Peyer's patch (tissue), 4 donors: Measurements from ENCODE around the gene NDUFV1. TPM values are rescaled to one million over a fixed set of nuclear protein-coding genes. Genes with fewer than 3 reads are reported as not detected.
"Not testable (repeated sequence)": the region's sequence is repeated elsewhere in the genome, so short reads cannot be mapped to it uniquely, and the experiment has no call there.

Source experiments
- DNase-seq, 3 donors: peaks; one replicate each; pipeline ENCODE4 v3.0.0-alpha.2; 2017 to 2019
- H3K27ac ChIP-seq, 4 donors: fragments of 200-600 bp; sonication (generic); one replicate each; pipeline ENCODE4 v1.5.1; 2016 to 2019
- H3K27me3 ChIP-seq, 2 donors: fragments of 200-600 bp; sonication (generic); one replicate each; pipeline ENCODE4 v1.5.1; 2019
- H3K36me3 ChIP-seq, 3 donors: fragments of 200-600 bp; sonication (generic); one replicate each; pipeline ENCODE4 v1.5.1; 2016 to 2019
- H3K4me1 ChIP-seq, 4 donors: fragments of 200-600 bp; sonication (generic); one replicate each; pipeline ENCODE4 v1.5.1; 2016 to 2019
- H3K4me3 ChIP-seq, 4 donors: fragments of 200-600 bp; sonication (generic); 1 replicate in 3 of 4; 2 replicates in 1 of 4; pipeline ENCODE4 v1.5.1; 2016 to 2019; ENCODE audit warnings: mild to moderate bottlenecking in 1 of 4
- H3K9me3 ChIP-seq, 4 donors: fragments of 200-600 bp; sonication (generic); one replicate each; pipeline ENCODE4 v1.5.1; 2016 to 2019; ENCODE audit warnings: mild to moderate bottlenecking in 1 of 4
- POLR2A ChIP-seq, 2 donors: fragments of 450-650 bp; IDR thresholded peaks; one replicate each; pipeline ENCODE4 v1.5.1; 2017; ENCODE audit warnings: antibody characterized with exemption in 2 of 2, mild to moderate bottlenecking in 2 of 2, moderate library complexity in 2 of 2
- total RNA-seq, 4 donors: library from RNA; depleted of rRNA; stranded (reverse); fragments of >200 nt; gene quantifications; one replicate each; pipeline ENCODE4 v1.1.0, GENCODE V29; 2016
- TF ChIP-seq, protein P1 (sequence below), 6 experiments: fragments of 450-650 bp in 4 of 6; fragments of 200-600 bp in 2 of 6; sonication (generic) in 1 of 6; IDR thresholded peaks; one replicate each; pipeline ENCODE4 v1.5.1; 2017 to 2019; ENCODE audit warnings: antibody characterized with exemption in 6 of 6, mild to moderate bottlenecking in 3 of 6, moderate library complexity in 1 of 6

The NDUFV1 gene
- total RNA-seq, 4 donors from 2014 or later: 297 to 532 (median 329) TPM

DNA sequence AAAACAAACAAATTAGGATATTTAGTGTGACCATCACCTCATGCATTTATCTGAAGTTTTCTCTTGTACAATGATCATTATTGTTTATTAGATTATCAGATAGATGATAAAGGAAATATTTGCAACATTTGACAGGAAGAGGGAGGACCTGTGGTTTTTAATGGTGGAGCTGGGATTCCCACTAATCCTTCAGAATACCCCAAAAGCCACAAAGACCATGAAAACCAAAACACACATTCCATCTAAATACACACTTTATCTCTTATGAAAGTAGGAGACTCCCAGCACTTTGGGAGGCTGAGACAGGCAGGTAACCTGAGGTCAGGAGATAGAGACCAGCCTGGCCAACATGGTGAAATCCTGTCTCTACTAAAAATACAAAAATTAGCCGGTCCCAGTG is 7.6 kb upstream of the NDUFV1 start:
- TF ChIP-seq, protein P1, sequence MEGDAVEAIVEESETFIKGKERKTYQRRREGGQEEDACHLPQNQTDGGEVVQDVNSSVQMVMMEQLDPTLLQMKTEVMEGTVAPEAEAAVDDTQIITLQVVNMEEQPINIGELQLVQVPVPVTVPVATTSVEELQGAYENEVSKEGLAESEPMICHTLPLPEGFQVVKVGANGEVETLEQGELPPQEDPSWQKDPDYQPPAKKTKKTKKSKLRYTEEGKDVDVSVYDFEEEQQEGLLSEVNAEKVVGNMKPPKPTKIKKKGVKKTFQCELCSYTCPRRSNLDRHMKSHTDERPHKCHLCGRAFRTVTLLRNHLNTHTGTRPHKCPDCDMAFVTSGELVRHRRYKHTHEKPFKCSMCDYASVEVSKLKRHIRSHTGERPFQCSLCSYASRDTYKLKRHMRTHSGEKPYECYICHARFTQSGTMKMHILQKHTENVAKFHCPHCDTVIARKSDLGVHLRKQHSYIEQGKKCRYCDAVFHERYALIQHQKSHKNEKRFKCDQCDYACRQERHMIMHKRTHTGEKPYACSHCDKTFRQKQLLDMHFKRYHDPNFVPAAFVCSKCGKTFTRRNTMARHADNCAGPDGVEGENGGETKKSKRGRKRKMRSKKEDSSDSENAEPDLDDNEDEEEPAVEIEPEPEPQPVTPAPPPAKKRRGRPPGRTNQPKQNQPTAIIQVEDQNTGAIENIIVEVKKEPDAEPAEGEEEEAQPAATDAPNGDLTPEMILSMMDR (IDR thresholded peaks at IDR 0.05): no peak

DNA sequence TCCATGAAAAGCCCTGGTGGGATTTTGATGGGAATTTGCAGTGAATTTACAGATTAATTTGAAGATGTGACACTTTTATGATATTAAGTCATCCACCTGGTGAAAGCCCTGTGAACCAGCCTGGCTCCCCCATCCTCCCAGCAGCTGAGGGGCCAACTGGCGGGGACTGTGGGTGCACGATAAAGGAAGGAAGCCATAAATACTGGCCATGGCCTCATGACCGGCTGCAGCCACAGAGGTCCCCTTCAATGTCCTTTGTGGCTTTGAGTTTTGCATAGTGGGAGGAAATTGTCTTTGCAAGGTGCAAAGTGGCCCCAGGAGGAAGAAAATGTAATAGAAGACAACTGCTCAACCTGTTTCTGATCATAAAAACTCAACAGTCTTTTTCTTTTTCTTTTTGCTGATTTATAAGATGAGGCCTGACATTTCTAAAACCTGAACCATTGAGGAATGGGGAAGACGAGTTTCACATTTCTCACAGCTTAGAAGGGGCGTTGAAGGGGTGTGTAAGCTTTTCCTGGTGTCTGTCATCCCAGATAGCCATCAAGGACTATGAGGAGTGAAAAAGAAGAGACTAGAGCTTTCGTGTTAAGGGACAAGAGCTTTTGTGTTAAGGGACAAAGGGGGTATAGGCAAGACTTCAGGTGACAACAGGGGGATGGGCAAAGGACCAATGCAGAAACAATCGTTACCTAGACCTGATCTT is 6.3 kb upstream of the NDUFV1 start:
- Histone ChIP-seq H3K27me3 (no peaks in the 10 kb centered on the region), H3K9me3 (no peaks in the 10 kb centered on the region), H3K36me3 (no peaks in the 10 kb centered on the region), H3K4me1 (peaks cover 0 to 8% (median 3%) of the 10 kb centered on the region in 4 donors), H3K4me3 (no peak overlapping the region), H3K27ac (no peak overlapping the region)
- peak in 2 of 3 donors; percentile 73 to 80 for DNase-seq
- no peak for TF ChIP-seq POLR2A (IDR thresholded peaks at IDR 0.05)
- TF ChIP-seq, protein P1 (IDR thresholded peaks at IDR 0.05): no peak

More for the DNA sequence above, 7.6 kb upstream of the NDUFV1 start:
- peaks cover 0 to 8% (median 3%) of the 10 kb centered on the region in 4 donors for H3K4me1 ChIP-seq
- H3K27ac ChIP-seq: no peak overlapping the region
- H3K36me3 ChIP-seq: no peaks in the 10 kb centered on the region
- H3K27me3 ChIP-seq: no peaks in the 10 kb centered on the region
- no peak overlapping the region for H3K4me3 ChIP-seq
- no peaks in the 10 kb centered on the region for H3K9me3 ChIP-seq
- DNase-seq: no peak

DNA sequence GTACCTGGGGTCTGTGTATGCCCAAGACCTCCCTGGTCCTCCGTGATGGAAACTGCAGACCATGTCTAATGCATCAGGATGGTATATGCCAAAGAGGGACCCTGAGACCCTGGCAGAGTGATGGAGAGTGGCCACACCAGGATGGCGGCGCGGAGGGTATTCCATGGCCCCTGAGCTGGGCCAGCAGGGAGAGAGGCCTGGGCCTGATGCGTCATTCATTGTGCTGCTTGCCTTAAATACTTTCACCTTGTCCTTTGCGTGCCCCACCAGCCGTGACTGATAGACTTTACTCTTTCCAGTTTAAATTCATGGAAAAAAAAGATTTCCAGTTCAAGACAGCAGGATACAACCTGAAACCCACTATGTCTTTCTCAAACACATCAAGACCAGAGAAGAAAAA is 5.6 kb upstream of the NDUFV1 start:
- Histone ChIP-seq H3K27ac (no peak overlapping the region), H3K9me3 (no peaks in the 10 kb centered on the region), H3K4me3 (no peak overlapping the region), H3K4me1 (peaks cover 0 to 11% (median 4%) of the 10 kb centered on the region in 4 donors), H3K27me3 (no peaks in the 10 kb centered on the region), H3K36me3 (no peaks in the 10 kb centered on the region)
- DNase-seq: no peak
- TF ChIP-seq, protein P1 (IDR thresholded peaks at IDR 0.05): no peak
- TF ChIP-seq POLR2A (IDR thresholded peaks at IDR 0.05): no peak

DNA sequence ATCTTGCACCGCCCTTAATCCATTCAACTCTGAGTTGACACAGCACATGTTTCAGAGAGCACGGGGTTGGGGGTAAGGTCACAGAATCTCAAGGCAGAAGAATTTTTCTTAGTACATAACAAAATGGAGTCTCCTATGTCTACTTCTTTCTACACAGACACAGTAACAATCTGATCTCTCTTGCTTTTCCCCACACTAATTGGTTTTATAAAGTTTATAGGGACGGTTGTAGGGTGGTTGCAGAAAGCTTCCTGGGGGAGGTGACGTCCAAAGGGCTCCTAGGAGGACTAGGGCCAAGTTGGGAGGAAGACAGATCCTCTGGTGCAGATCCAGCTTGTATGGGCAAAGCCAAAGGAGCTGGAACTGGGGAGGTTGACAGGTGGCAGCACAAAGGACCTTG is 2.6 kb upstream of the NDUFV1 start:
- not testable (repeated sequence) for H3K27ac ChIP-seq, DNase-seq, H3K27me3 ChIP-seq, H3K9me3 ChIP-seq, H3K36me3 ChIP-seq, H3K4me3 ChIP-seq
- peaks cover 0 to 20% (median 15%) of the 10 kb centered on the region in 4 donors for H3K4me1 ChIP-seq

DNA sequence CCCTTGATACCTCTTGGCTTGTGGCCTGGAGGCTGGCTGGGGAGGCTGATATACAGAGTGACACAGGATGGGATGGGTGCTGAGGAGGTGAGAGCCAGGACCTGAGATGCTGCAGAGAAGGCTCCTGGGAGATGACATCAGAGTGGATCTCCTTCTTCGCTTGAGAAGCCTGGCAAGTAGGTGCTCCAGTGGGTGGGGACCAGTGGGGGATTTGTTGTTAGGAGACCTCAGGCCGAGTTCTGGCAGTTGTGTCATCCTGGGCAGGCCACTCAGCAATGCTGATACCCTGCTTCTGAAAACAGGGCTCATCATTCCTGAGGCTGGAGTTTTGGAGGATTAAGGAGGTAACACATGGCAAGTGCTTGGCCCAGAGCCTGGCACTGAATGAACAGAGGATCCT is 1.9 kb upstream of the NDUFV1 start:
- no peak for TF ChIP-seq POLR2A (IDR thresholded peaks at IDR 0.05)
- TF ChIP-seq, protein P1 (IDR thresholded peaks at IDR 0.05): no peak
- DNase-seq: no peak
- H3K36me3 ChIP-seq: peaks cover 0 to 14% (median 0%) of the 10 kb centered on the region in 3 donors
- no peaks in the 10 kb centered on the region for H3K27me3 ChIP-seq
- no peak overlapping the region for H3K27ac ChIP-seq
- H3K9me3 ChIP-seq: no peaks in the 10 kb centered on the region
- H3K4me1 ChIP-seq: peaks cover 0 to 20% (median 15%) of the 10 kb centered on the region in 4 donors
- no peak overlapping the region for H3K4me3 ChIP-seq

DNA sequence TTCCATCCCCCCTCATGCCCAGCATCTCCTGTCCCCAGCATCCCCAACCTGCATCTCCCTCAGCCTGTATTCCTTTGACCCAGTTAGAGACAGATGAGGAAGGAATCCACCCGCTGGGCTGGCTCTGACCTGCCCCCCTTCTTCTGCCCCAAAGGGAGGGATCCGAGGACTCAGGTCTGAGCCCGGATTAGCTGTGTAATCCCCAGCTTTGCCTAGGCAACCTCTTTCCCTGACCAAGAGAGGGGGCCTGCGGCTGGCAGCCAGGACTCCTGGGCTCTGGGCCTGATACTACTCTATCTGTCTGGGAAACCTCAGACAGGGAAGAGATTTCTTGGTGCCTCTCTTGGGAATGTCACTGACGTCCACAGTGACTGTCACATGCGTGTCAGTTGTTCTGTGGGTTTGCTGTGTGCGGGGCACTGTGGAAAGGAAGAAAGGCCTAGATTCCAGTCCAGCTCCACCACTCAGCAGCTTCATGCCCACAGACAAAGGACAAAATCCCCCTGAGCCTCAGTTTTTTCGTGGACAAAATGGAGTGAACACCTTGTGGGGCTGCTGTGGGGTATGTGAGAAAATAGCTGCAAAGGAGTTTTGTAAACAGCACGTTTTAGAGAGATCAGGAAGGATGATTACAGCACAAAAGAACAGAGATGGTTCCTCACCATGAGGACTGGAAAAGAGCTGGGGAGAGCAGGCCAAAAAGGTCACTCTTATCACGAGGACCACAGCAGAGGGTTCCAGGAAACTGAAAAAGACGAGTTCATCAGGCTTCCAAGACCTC is 1.3 kb upstream of the NDUFV1 start:
- H3K4me1 ChIP-seq: peaks cover 0 to 20% (median 15%) of the 10 kb centered on the region in 4 donors
- H3K4me3 ChIP-seq: no peak overlapping the region
- H3K27ac ChIP-seq: no peak overlapping the region
- DNase-seq: no peak
- H3K36me3 ChIP-seq: peaks cover 0 to 20% (median 0%) of the 10 kb centered on the region in 3 donors
- no peaks in the 10 kb centered on the region for H3K27me3 ChIP-seq
- H3K9me3 ChIP-seq: no peaks in the 10 kb centered on the region
- TF ChIP-seq POLR2A (IDR thresholded peaks at IDR 0.05): no peak
